ENCODE measurements around the gene CCDC134.

- no peak for TF ChIP-seq POLR2A (IDR thresholded peaks at IDR 0.05)
- no peak for TF ChIP-seq CTCF (IDR thresholded peaks at IDR 0.05)
Measured at GRCh38 chr22:41801886-41802285, 1.4 kb downstream of the CCDC134 start.
